WERI-Rb-1 (cell line): ENCODE measurements around the gene ZNF124.
"Not testable (repeated sequence)": the region's sequence is repeated elsewhere in the genome, so short reads cannot be mapped to it uniquely, and the experiment has no call there.

Source experiments
- DNase-seq: peaks from one replicate; pipeline ENCODE4 v3.0.0-alpha.2; 2020
- H3K27ac ChIP-seq: fragments of 250-450 bp; sonication (Bioruptor Pico); 2 replicates; pipeline ENCODE4 v1.5.1; 2020; ENCODE audit warnings: mild to moderate bottlenecking, moderate library complexity
- H3K27me3 ChIP-seq: fragments of 250-450 bp; sonication (Bioruptor Pico); 2 replicates; pipeline ENCODE4 v1.5.1; 2021; ENCODE audit warnings: mild to moderate bottlenecking, low read depth, moderate library complexity; ENCODE audit not compliant: insufficient read depth, severe bottlenecking
- H3K36me3 ChIP-seq: fragments of 250-450 bp; sonication (Bioruptor Pico); 2 replicates; pipeline ENCODE4 v1.5.1; 2020; ENCODE audit warnings: mild to moderate bottlenecking, moderate library complexity
- H3K4me3 ChIP-seq: 2 replicates; pipeline ENCODE4 v1.5.1; 2011; ENCODE audit warnings: low read depth, mild to moderate bottlenecking, control low read depth, low read length
- H3K9me3 ChIP-seq: fragments of 250-450 bp; sonication (Bioruptor Pico); 2 replicates; pipeline ENCODE4 v1.5.1; 2021; ENCODE audit warnings: mild to moderate bottlenecking, moderate library complexity; ENCODE audit not compliant: severe bottlenecking
- TF ChIP-seq, protein P1 (sequence below): IDR thresholded peaks from 2 replicates; pipeline ENCODE4 v1.5.1; 2011; ENCODE audit warnings: low read depth, mild to moderate bottlenecking, control low read depth, inconsistent platforms, low read length

Gene ZNF124

DNA sequence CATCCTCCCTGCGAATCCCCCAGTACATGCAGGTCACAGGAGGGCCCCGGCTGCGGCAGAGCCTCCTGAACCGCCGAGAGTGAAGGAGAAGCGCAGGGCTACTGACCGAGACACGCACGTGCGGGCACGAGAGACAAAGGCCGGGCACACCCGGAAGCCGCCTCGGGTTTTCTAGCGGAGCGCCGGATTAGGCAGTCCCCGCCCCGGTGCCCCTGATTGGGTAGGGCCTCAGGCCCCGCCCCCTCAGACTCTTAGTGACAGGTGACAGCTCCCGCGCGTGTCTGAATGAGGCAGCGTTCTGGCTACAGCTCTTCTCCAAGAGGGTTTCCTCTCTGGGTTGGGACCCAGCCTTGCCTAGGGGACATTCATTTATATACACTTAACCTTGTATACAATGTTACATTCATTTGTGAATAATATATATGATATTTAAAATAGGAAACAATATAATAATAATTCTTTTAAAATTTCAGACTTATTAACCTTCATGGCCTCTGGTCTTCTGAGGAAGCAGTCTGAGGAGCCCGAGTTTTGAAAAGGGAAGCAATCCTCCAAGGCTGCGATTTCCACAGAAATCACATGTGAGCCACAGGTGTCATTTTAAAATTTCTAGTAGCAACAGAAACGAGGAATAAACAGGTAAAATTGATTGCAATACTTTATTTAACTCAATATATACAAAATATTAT lies at the start of gene ZNF124:
TSS of gene ZNF124 (minus strand) at position 146 of the 689 bp plus-strand sequence. CDS start at position 3, 143 bp downstream.
- DNase-seq, H3K27me3 ChIP-seq, H3K9me3 ChIP-seq, H3K4me3 ChIP-seq: not testable (repeated sequence)
- H3K36me3 ChIP-seq = peaks cover 20% of the 10 kb centered on the region
- H3K27ac ChIP-seq = peak within 1 kb of the TSS; percentile 29

DNA sequence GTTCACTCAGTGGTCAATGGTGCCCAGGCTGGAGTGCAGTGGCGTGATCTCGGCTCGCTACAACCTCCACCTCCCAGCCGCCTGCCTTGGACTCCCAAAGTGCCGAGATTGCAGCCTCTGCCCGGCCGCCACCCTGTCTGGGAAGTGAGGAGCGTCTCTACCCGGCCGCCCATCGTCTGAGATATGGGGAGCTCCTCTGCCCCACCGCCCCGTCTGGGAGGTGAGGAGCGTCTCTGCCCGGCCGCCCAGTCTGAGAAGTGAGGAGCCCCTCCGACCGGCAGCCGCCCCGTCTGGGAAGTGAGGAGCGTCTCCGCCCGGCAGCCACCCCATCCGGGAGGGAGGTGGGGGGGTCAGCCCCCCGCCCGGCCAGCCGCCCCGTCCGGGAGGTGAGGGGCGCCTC lies 48.5 kb upstream of the ZNF124 start:
- Histone ChIP-seq H3K27ac (peak overlapping the region; percentile 43; the same call in 1 of the 2 replicates), H3K9me3 (peaks cover 15% of the 10 kb centered on the region)
- not testable (repeated sequence) for DNase-seq, H3K27me3 ChIP-seq, H3K36me3 ChIP-seq, H3K4me3 ChIP-seq

DNA sequence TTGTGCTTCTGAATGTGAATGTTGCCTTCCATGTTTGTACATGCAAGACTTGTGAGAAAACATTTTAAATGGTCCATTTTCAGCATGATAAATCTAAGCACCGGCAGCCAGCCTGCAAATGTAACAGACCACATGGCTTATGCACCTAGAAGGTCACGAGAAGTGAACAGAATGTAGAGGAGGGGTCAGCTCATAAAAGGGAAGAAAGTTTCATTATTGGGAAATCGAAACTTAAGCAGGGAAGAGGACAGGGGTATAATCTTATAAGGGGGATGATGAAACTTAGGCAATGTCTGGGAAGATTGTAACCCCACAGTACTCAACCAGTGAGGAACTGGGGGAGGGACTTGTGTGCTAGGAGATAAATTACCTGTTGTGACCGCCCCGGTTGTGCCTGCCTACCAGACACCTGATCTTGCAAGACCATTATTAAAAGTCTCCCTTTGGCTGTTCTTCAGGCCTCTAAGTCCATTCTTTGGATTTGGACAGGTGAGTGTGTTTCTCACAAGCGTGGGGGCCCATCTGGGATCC lies 46.4 kb upstream of the ZNF124 start:
- DNase-seq = no peak
- H3K4me3 ChIP-seq = no peak overlapping the region
- H3K27me3 ChIP-seq = no peaks in the 10 kb centered on the region
- no peak overlapping the region for H3K27ac ChIP-seq
- peaks cover 3% of the 10 kb centered on the region for H3K9me3 ChIP-seq
- TF ChIP-seq, protein P1, sequence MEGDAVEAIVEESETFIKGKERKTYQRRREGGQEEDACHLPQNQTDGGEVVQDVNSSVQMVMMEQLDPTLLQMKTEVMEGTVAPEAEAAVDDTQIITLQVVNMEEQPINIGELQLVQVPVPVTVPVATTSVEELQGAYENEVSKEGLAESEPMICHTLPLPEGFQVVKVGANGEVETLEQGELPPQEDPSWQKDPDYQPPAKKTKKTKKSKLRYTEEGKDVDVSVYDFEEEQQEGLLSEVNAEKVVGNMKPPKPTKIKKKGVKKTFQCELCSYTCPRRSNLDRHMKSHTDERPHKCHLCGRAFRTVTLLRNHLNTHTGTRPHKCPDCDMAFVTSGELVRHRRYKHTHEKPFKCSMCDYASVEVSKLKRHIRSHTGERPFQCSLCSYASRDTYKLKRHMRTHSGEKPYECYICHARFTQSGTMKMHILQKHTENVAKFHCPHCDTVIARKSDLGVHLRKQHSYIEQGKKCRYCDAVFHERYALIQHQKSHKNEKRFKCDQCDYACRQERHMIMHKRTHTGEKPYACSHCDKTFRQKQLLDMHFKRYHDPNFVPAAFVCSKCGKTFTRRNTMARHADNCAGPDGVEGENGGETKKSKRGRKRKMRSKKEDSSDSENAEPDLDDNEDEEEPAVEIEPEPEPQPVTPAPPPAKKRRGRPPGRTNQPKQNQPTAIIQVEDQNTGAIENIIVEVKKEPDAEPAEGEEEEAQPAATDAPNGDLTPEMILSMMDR = no peak
- no peaks in the 10 kb centered on the region for H3K36me3 ChIP-seq

DNA sequence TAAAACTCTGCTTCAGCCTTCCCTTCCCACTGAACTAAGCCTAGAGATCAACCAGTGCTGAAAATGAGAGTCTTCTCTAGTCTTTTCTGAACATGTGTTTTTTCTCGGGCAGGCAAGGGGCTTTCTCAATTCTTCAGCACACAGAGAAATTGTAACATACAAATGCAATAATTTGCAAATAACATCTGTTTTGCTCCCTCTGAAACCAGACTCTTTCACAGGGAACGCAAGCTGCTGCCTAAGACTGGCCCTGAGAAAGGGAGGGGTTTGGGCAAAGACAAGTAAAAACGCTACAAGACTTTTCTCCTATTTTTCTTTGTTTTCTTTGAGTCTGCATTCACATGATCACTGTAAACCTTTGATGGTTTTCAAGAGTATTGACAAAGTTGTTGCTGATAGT lies 44.4 kb upstream of the ZNF124 start:
- H3K36me3 ChIP-seq = no peaks in the 10 kb centered on the region
- H3K27ac ChIP-seq = no peak overlapping the region
- H3K27me3 ChIP-seq = no peaks in the 10 kb centered on the region
- TF ChIP-seq, protein P1 = no peak
- no peak overlapping the region for H3K4me3 ChIP-seq
- no peak for DNase-seq
- H3K9me3 ChIP-seq = peaks cover 3% of the 10 kb centered on the region

DNA sequence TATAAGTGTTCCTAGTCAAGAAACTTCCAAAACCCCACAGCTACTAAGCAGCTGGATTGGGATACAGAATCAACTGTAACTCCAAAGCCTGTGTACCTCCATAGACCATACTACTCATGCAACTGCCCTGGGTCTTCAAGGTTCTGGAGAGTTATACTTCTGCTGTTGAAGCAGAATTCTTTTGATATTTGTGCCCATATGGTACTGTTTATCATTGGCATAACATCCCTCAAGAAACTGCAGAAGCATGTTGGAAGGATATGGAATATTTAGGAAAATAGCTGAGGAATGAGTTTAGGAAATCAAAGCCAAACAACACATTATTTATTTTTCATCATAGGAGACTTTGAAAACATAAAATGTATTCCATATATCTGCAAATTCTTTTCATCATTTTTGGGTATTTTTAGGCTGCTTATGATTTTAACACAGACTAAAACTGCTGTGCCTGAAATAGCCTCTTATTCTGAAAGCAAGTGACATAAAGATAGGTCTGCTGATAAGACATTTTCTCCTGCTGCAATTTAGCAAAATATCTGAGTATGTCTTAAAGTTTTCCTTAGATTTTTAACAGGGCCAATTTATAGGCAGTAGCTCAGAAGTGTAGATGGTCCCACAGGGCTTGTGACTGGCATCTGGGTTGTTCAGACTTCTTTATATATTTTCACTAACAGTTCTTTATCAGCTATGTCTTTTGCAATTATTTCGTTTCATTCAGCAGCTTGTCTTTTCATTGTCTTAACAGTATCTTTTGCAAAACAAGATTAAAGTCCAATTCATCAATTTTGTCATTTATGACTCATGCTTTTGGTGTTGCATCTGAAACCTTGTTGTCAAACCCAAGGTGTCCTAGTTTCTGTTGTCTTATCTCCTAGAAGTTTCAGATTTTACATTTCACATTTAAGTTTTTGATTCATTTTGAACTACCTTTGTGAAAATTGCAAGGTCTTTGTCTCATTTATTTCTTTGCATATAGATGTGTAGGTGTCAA lies 41.1 kb upstream of the ZNF124 start:
- Histone ChIP-seq H3K27me3 (no peaks in the 10 kb centered on the region), H3K4me3 (no peak overlapping the region), H3K9me3 (no peaks in the 10 kb centered on the region), H3K36me3 (peaks cover 4% of the 10 kb centered on the region; the same call in 1 of the 2 replicates), H3K27ac (no peak overlapping the region)
- TF ChIP-seq, protein P1 = no peak
- DNase-seq = no peak

DNA sequence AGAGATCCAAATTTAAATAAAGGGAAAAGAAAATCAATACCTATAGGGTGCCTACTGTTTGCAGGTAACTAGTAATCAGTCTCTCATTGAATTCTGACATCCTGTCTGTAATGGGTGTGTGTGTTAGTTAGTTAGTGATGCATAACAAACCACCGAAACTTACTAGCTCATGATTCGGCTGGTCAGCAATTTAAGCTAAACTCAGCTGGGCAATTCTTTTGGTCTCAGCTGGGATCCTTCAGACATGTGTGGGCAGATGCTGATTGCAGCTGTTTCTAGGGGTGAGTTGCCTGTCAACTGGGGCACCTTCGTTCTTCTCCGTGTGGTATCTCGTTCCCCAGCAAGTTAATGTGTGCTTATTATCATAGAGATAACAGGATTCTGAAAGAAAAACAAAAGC lies 40.2 kb upstream of the ZNF124 start:
- Histone ChIP-seq H3K36me3 (peaks cover 4% of the 10 kb centered on the region; the same call in 1 of the 2 replicates), H3K4me3 (no peak overlapping the region), H3K27ac (no peak overlapping the region), H3K27me3 (no peaks in the 10 kb centered on the region), H3K9me3 (no peaks in the 10 kb centered on the region)
- DNase-seq = no peak
- TF ChIP-seq, protein P1 = no peak
